ENCODE measurements around the gene AHNAK.
"Not testable (repeated sequence)": the region's sequence is repeated elsewhere in the genome, so short reads cannot be mapped to it uniquely, and the experiment has no call there.

Gene AHNAK

DNA sequence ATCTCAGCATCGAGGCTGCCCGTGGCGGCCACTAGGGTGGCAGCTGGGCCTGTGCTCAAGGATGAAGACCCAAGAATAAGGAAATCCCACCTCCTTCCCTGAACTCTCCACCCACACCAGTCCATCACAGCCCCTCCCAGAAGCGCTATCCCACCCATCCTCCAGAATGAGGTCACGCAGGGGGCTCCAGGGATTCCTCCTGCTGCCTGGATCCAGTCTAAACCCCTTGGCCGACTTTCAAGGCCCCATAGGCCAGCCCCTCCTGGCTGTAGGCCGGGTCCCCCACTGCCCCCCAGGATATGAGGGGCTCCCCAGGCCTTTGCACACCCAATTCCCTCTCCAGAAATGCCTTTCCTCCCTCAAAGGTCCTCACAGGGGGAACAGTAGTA is 146.7 kb downstream of the AHNAK start:
- H3K27ac Mint-ChIP-seq, result no peak overlapping the region
- no peaks in the 10 kb centered on the region for H3K36me3 Mint-ChIP-seq
- no peak overlapping the region for H3K4me3 Mint-ChIP-seq
- no peaks in the 10 kb centered on the region for H3K9me3 Mint-ChIP-seq
- no peak for DNase-seq (ENCODE audit: low spot score in 2 of 2)
- no peak for ATAC-seq
- H3K4me1 Mint-ChIP-seq, result peaks cover 30% of the 10 kb centered on the region

DNA sequence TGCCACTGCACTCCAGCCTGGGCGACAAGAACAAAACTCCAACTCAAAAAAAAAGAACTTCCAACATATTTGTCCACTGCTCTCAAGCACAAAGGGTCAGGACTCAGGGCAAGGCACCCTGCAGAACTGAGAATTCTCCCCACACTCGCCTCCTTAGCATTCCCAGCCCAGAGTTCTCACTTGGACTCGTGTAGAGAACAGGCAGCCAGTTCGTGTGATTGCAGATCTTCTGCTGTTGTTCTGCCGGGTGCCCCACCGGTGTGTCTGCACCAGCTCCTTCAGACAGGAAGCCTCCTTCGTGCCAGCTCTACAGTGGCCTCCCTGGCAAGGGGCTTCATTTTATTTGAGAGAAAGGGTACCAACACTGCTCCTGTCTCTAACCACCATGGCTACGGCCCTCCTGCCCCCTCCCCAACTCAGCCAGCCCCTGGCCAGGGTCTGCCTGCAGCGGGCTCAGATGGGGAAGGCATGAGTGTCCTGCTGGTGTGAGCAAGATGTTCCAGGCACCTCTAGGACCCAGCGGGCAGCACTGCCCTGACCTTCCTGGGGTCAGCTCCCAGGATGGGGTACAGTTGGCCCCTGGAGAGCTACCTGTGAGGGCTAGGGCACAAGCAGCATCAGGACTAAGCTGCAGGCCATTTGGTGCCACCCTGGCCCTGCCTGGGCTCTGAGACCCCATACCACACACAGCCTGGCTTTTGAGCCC is 147.3 kb downstream of the AHNAK start:
- no peaks in the 10 kb centered on the region for H3K36me3 Mint-ChIP-seq
- peak overlapping the region; percentile 40 for H3K27ac Mint-ChIP-seq
- DNase-seq (ENCODE audit: low spot score in 2 of 2), result no peak
- peaks cover 30% of the 10 kb centered on the region for H3K4me1 Mint-ChIP-seq
- no peaks in the 10 kb centered on the region for H3K9me3 Mint-ChIP-seq
- no peak for ATAC-seq
- no peak overlapping the region for H3K4me3 Mint-ChIP-seq

DNA sequence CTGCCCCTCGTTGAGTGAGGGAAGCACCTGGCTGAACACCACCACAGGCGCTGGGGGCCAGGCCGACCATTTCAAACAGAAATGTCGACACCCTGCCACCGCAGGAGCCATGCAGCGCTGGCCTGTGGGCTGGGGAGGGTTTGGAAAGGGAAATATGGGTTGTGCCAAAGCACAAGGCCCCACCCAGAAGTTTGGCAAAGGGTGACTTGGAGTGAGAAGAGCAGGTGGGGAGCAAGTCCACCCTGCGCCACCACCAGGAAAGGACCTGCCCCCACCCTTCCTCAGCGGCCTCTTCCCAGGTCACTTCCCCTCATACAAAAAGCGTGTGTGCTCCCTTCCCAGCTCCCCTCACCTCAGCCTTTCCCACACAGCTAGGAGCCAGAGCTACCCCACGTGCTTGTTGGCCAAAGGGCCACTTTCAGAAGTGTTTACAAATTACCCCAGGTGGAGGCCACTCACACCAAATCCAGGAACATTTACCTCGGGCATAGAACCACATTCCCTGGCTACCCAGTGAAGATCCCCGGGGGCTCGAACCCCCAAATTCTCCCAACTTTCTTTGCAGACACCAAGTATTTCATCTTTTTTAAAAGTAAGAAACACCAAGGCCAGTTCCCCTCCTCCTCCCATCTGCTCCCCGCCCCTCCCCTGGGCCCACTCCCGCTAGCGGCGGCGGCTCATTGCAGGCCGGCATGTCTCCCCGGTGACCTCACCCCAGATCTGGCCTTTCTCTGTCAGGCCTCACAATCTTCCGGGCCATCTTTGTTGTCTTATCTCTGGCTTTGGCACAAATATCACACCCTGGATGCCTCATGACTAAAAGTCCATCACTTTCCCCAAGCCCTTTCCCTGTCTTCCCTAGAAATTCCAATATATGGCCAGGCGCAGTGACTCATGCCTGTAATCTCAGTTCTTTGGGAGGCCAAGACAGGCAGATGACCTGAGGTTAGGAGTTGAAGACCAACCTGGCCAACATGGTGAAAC is 148.3 kb downstream of the AHNAK start:
- Mint-ChIP-seq H3K4me1 (peaks cover 30% of the 10 kb centered on the region), H3K4me3 (no peak overlapping the region), H3K9me3 (no peaks in the 10 kb centered on the region), H3K36me3 (no peaks in the 10 kb centered on the region), H3K27ac (no peak overlapping the region)
- DNase-seq (ENCODE audit: low spot score in 2 of 2), result no peak
- ATAC-seq, result no peak

DNA sequence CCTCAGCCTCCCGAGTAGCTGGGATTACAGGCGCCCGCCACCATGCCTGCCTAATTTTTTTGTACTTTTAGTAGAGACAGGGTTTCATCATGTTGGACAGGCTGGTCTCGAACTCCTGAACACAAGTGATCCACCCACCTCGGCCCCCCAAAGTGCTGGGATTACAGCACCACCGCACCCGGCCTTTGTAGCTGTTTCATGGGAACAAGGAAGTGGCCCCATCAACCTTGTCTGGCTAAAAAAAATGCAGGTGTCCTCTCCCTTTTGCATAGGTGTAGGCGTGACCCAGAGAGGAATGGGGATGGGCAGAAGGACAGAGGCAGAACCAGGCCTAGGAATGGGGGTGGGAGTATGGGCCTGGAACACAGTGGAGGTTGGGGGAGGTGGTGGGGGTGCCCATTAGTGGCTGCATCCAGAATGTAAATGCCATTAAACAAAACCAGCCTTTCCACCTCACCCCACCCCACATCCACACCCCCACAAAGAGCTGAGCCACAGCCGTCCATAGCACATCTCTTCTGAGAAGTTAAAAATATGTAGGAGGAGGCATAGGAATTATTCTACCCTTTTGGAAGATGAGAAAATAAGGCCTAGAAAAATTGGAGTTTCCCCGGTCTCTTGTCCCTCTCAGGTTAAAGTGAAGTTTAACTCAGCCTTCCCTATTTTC is 150.6 kb downstream of the AHNAK start:
- Mint-ChIP-seq H3K27ac (no peak overlapping the region), H3K4me3 (no peak overlapping the region), H3K4me1 (peaks cover 10% of the 10 kb centered on the region), H3K9me3 (no peaks in the 10 kb centered on the region), H3K36me3 (no peaks in the 10 kb centered on the region)
- DNase-seq (ENCODE audit: low spot score in 2 of 2), result no peak
- no peak for ATAC-seq

DNA sequence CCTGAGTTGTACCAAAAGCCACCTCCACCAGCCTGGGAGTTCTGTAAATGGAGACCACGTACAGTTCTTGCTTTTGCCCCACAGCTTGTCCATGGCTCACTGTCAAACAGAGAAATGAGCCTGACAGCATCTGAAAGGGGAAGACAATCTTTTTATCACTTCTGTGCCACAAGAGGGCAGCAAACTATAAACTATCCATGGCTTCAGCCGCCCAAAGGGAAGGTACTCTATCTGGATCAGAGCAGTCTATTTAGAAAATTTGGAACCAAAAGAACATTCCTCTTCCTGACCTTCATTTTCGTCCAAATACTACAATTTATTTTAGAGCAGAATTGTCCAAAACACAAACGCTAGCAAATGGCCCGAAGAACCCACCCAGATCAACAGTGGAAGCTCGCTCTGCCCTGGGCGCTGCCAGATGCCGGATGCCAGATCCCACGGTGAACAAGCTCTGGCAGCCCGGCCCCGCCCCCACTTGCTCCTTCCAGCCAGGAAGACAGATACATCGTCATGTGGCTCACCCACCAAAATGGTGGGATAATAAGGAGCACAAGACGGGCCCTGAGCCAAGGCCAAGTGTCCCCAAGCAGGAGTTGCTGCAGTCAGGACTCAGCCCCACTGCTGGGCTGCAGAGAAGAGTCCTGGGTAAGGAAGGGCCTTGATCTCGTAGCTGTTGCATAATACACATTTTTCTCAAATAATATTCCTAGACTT is 151.6 kb downstream of the AHNAK start:
- Mint-ChIP-seq H3K9me3 (no peaks in the 10 kb centered on the region), H3K27ac (no peak overlapping the region)
- DNase-seq (ENCODE audit: low spot score in 2 of 2), result peak; percentile 33 to 65

GRCh38 chr11:62393735-62394134 is 152.9 kb downstream of the AHNAK start:
- Mint-ChIP-seq H3K4me3 (no peak overlapping the region), H3K27ac (no peak overlapping the region), H3K9me3 (no peaks in the 10 kb centered on the region), H3K4me1 (peaks cover 3% of the 10 kb centered on the region), H3K36me3 (no peaks in the 10 kb centered on the region)
- no peak for DNase-seq (ENCODE audit: low spot score in 2 of 2)
- no peak for ATAC-seq

More for the DNA sequence above, 151.6 kb downstream of the AHNAK start:
- peaks cover 10% of the 10 kb centered on the region for H3K4me1 Mint-ChIP-seq
- ATAC-seq, result peak; percentile 89
- no peaks in the 10 kb centered on the region for H3K36me3 Mint-ChIP-seq
- H3K4me3 Mint-ChIP-seq, result no peak overlapping the region

- H3K9me3 Mint-ChIP-seq, result no peaks in the 10 kb centered on the region
- ATAC-seq (peak; percentile 58), DNase-seq (ENCODE audit: low spot score in 2 of 2) (no peak)
- H3K36me3 Mint-ChIP-seq, result no peaks in the 10 kb centered on the region
- no peaks in the 10 kb centered on the region for H3K4me1 Mint-ChIP-seq
- peak overlapping the region; percentile 18 for H3K27ac Mint-ChIP-seq
- H3K4me3 Mint-ChIP-seq, result no peak overlapping the region
These were observed 153.5 kb downstream of the AHNAK start for GRCh38 chr11:62393061-62393611.

DNA sequence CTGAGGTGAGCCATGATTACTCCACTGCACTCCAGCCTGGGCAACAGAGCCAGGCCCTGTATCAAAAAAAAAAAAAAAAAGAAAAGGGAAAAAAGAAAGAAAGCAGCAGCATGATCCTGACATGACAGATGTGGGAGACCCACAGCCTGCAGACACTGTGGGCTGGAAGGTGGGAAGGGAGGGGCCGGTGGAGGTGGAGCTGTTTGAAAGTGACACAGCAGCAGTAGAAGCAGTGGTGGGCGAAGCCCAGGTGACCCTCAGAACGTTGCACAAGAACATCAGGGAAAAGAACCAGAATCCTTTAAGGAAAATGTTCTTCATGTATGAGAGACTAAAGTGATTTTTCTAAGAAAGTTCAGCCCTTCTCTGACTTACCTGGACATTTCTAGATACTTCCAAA is 154.1 kb downstream of the AHNAK start:
- Mint-ChIP-seq H3K9me3 (no peaks in the 10 kb centered on the region), H3K4me1 (peaks cover 2% of the 10 kb centered on the region), H3K36me3 (no peaks in the 10 kb centered on the region), H3K4me3 (no peak overlapping the region), H3K27ac (peak overlapping the region; percentile 18)
- DNase-seq (ENCODE audit: low spot score in 2 of 2) (no peak), ATAC-seq (no peak)

DNA sequence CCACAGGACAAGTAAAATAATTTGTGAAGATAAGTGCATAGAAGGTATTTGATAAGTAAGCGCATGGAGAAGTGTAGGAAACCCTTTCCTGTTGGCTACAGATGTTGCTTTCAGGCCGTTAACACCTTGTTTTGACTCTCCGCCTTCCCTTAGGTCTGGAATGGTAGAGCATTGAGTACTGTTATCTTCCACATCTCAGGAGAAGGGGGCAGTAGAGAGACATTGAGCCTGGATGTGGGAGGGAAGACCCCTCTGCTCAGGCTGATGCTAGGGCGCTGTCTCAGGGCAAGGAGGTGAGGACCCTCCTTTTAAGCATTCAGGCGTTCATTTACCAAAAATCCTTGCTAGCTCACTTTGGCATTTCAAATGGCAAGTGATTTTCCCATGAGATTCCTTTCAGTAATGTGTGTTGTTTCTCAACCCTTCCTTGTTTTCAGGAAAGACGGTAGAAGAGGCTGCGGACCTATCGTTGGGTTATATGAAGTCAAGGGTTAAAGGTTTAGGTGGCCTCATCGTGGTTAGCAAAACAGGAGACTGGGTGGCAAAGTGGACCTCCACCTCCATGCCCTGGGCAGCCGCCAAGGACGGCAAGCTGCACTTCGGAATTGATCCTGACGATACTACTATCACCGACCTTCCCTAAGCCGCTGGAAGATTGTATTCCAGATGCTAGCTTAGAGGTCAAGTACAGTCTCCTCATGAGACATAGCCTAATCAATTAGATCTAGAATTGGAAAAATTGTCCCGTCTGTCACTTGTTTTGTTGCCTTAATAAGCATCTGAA is 154.8 kb downstream of the AHNAK start:
- no peak for ATAC-seq
- no peaks in the 10 kb centered on the region for H3K9me3 Mint-ChIP-seq
- H3K4me1 Mint-ChIP-seq, result peaks cover 6% of the 10 kb centered on the region
- H3K4me3 Mint-ChIP-seq, result no peak overlapping the region
- DNase-seq (ENCODE audit: low spot score in 2 of 2), result no peak
- H3K36me3 Mint-ChIP-seq, result no peaks in the 10 kb centered on the region
- peak overlapping the region; percentile 18 for H3K27ac Mint-ChIP-seq

DNA sequence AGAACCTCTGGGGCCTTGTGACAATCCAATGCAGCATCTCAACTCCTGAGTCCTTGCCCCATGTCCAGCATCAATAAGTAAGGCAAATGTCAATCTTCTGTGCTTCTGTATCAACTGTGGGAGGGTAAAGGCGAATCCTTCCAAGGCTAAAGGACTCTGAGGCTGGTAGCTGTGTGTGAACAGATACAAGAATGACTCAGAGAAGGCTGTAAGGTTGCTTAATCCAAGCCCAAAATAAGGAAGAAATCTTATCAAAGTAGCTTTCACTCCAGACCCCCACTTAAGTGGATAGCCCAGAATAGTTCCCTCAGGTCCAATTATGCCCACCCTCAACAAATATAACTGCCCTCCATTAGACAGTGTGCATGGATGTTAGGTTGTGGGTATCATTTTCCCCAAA is 155.9 kb downstream of the AHNAK start:
- Mint-ChIP-seq H3K4me1 (peaks cover 6% of the 10 kb centered on the region), H3K9me3 (no peaks in the 10 kb centered on the region), H3K27ac (no peak overlapping the region), H3K36me3 (no peaks in the 10 kb centered on the region), H3K4me3 (no peak overlapping the region)
- DNase-seq (ENCODE audit: low spot score in 2 of 2), result no peak
- no peak for ATAC-seq

GRCh38 chr11:62390237-62390636 is 156.4 kb downstream of the AHNAK start:
- no peak for DNase-seq (ENCODE audit: low spot score in 2 of 2)
- no peak overlapping the region for H3K4me3 Mint-ChIP-seq
- peaks cover 6% of the 10 kb centered on the region for H3K4me1 Mint-ChIP-seq
- no peaks in the 10 kb centered on the region for H3K36me3 Mint-ChIP-seq
- no peak for ATAC-seq
- H3K27ac Mint-ChIP-seq, result no peak overlapping the region
- H3K9me3 Mint-ChIP-seq, result no peaks in the 10 kb centered on the region

GRCh38 chr11:62388999-62389398 is 157.6 kb downstream of the AHNAK start:
- no peak for ATAC-seq
- Mint-ChIP-seq H3K9me3 (no peaks in the 10 kb centered on the region), H3K4me1 (peaks cover 6% of the 10 kb centered on the region), H3K36me3 (no peaks in the 10 kb centered on the region), H3K27ac (no peak overlapping the region), H3K4me3 (no peak overlapping the region)
- no peak for DNase-seq (ENCODE audit: low spot score in 2 of 2)

DNA sequence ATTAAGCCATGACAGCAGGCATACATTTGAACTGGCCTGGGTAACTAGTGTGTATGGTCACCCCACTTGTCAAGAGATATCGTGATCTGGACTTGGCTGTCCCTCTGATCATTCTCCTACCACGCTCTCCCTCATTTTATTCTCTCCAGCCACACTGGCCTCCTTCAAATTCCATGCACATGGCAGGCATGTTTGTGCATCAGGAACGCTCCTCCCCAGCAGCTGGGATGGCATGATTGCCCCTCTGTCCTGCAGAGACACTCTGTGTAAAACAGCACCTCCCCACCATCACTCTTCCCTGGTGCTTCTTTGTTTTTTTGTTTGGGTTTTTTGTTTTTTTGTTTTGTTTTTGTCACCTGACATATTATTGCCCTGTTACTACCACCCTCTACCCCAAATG is 159.2 kb downstream of the AHNAK start:
- Mint-ChIP-seq H3K36me3 (no peaks in the 10 kb centered on the region), H3K27ac (no peak overlapping the region), H3K4me3 (no peak overlapping the region), H3K4me1 (peaks cover 6% of the 10 kb centered on the region), H3K9me3 (no peaks in the 10 kb centered on the region)
- DNase-seq (ENCODE audit: low spot score in 2 of 2) (no peak), ATAC-seq (no peak)

DNA sequence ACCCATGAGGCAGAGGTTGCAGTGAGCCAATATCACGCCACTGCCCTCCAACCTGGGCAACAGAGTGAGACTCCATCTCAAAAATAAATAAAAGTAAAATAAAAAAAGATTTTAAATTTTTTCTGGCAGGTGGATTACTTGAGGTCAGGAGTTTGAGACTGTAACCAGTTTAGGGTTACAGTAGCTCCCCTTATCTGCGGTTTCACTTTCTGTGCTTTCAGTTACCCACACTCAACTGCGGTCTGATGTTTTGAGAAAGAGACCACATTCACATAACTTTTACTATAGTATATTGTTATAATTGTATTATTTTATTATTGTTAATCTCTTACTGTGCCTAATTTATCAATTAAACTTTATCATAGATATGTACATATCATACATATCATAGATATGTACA is 160.5 kb downstream of the AHNAK start:
- ATAC-seq, result peak; percentile 71
- H3K4me1 Mint-ChIP-seq, result peaks cover 12% of the 10 kb centered on the region
- not testable (repeated sequence) for H3K27ac Mint-ChIP-seq; H3K36me3 Mint-ChIP-seq; DNase-seq (ENCODE audit: low spot score in 2 of 2); H3K9me3 Mint-ChIP-seq; H3K4me3 Mint-ChIP-seq

Measured in stimulated activated effector memory CD8-positive, alpha-beta T cell treated with anti-CD3 and anti-CD28 coated beads, Interleukin-12 subunit alpha, Interleukin-12 subunit beta, amount 100 ng/mL, for 72 hours (primary cell).